Measurements from ENCODE around the gene RNF115.
"Not testable (repeated sequence)": the region's sequence is repeated elsewhere in the genome, so short reads cannot be mapped to it uniquely, and the experiment has no call there.

Gene RNF115

DNA sequence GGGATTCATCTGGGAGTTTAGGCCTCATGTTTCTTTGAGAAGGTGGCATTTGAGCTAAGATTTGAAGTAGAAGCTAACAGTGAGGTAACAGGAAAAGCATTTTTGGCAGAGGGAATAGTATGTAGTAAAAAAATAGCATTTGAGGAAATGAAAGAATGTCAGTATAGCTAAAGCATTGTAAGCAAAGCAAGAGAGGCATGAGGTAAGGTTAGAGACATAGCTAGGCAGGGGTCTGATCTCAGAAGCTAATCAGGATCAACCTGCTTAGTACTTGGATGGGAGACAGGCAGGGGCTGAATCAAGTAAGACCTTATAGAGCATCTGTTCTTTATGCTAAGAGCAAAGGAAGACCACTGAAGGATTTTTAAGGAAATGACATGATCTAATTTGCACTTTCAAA lies 4.1 kb upstream of the RNF115 start:
- no peak for DNase-seq (ENCODE audit: low read depth in 2 of 2)

DNA sequence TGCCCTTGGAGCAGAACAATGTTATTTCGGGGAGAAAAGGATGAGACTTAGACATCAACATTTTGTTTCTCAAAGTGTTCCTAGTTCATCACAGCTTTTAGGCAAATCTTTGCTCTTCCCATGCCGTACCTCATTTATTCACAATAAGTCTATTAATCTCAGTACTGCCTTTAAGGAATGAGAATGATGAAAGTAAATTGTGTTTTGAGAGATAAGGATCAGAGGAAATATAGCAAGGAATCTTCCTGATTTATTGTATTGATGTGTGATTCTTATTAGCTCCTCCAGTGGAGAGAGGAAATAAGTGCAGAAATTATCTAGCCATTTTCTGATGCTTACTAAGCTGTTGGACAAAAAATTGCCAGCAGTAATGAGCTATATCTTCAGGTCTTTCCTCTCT lies 2.1 kb upstream of the RNF115 start:
- DNase-seq (ENCODE audit: low read depth in 2 of 2), result no peak

DNA sequence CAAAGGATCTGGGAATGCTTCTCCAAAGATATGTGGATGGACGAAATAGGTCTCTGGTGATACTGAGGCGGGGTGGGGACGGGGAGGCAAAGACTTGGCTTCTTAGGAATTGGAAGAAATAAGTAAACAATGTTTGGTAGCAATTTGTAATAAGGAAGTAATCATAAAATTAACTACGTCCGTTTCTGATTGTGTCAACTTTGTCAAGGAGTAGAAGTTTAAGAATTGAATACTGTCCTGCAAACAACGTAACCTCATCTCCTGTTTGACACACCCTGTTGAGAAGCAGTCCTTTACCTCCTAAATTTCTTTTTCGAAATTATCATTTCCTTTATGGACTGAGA lies 576 bp upstream of the RNF115 start:
- no peak for DNase-seq (ENCODE audit: low read depth in 2 of 2)

DNA sequence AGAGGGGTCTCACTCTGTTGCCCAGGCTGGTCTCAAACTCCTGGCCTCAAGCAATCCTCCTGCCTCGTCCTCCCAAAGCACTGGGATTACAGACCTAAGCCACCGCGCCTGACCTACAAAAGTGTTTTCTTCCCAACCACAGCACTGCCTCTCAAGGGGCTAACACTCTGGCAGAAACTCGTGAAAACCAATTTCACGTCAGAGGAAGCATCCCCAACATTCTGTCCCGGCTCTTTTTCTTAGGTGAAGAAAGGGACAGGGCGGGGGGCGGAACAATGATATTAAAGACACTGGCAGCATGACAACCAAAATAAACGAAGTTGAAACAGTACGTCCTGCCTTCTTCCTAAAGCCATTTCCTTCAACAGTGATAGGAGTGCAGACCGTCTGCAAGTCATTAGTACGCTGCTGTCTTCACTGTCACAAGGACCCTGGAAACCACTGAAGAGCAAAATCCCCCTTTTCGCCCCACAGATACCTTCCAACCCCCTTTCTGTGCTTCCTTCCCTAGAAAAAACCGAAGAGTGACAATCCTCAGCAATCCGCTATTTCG lies 1.0 kb downstream of the RNF115 start:
- not testable (repeated sequence) for DNase-seq (ENCODE audit: low read depth in 2 of 2)

DNA sequence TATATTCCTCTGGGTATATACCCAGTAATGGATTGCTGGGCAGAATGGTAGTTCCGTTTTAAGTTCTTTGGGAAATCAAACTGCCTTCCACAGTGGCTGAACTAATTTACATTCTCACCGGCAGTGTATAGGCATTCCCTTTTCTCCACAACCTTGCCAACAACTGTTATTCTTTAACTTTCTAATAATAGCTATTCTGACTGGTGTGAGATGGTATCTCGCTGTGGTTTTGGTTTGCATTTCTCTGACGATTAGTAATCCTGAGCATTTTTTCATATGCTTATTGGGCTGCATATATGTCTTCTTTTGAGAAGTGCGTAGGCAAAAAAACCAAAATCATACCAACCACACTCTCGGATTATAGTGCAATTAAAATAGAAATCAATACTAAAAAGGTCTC lies 5.8 kb downstream of the RNF115 start:
- DNase-seq (ENCODE audit: low read depth in 2 of 2), result not testable (repeated sequence)

DNA sequence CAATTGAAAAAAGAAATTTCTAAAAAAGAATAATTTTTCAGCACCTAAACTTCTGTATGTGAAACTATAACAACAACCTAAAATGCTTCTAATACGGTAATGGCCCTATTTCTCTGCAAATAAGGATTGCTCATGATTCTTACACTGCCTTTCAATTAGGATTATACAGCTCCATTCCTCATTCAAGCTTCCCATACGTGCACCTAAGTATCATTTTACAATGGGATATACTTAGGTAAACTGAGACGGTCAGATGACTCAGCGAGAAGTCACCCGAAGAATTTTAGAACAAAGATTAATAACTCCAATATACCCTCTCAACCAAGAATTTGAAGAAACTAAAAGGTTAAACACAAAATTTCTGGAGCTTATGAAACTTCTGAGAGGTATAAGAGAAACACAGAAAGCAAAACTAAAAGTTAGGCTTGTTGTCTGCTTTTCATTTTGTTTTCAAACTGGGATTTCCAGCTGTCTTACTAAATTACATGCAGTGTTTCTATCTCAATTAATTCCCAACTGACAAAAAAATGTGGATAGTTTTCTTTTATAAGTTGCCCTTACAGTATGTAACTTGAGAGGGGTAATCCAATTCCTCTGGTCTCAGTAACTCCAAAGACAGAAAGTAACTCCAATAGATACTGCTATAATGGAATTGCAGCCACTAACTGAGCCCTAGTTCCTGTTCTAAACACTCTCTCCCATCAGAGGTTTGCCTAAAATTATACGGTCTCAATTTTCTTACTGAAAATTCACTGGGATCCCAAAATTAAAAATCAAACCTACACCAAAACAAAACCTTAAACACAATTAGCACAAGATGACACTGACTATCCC lies 10.7 kb downstream of the RNF115 start:
- not testable (repeated sequence) for DNase-seq (ENCODE audit: low read depth in 2 of 2)

DNA sequence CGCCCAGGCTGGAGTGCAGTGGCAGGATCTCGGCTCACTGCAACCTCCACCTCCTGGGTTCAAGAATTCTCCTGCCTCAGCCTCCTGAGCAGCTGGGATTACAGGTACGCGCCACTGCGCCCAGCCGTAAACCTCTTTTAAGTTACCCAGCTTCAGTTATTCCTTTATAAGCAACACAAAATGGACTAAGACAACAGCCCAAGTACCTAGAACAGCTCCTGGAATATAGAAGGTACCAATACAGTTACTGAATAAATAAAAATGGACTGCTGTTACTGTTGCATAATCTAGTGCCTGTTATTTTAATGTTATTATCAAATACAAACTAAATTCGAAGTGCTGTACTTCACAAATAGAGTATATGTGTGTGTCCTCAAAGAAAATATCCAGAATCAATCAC lies 17.1 kb downstream of the RNF115 start:
- DNase-seq (ENCODE audit: low read depth in 2 of 2), result no peak

DNA sequence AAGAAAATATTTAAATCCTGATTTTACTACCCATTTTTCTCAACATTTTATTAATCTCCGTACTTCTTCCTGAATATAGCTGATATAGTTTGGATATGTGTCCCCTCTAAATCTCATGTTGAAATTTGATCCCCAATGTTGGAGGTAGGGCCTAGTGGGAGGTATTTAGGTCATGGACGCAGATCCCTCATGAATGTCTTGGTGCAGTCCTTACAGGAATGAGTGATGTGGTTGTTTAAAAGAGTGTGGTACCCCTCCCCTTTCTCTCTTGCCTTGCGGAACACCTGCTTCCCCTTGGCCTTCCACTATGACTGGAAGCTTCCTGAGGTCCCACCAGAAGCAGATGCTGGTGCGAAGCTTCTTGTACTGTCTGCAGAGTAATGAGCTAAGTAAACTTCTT lies 17.5 kb downstream of the RNF115 start:
- no peak for DNase-seq (ENCODE audit: low read depth in 2 of 2)

DNA sequence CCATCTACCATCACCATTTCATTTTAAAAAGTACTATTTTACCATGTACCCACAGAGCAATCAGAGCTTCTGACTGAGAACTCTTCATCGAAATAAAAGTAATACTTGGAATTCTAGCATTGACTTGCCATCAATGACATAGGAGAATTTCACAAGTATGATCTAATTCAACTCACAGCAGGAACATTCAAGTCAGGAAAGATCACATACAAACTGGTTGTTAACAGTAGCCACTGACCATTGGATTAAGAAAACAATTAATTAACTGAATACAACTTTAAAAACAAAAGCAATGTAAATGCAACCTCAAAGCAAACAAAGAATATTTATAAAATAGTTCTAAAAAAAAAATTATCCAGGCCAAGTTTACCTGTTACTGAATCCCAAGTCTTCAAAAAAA lies 18.8 kb downstream of the RNF115 start:
- no peak for DNase-seq (ENCODE audit: low read depth in 2 of 2)

DNA sequence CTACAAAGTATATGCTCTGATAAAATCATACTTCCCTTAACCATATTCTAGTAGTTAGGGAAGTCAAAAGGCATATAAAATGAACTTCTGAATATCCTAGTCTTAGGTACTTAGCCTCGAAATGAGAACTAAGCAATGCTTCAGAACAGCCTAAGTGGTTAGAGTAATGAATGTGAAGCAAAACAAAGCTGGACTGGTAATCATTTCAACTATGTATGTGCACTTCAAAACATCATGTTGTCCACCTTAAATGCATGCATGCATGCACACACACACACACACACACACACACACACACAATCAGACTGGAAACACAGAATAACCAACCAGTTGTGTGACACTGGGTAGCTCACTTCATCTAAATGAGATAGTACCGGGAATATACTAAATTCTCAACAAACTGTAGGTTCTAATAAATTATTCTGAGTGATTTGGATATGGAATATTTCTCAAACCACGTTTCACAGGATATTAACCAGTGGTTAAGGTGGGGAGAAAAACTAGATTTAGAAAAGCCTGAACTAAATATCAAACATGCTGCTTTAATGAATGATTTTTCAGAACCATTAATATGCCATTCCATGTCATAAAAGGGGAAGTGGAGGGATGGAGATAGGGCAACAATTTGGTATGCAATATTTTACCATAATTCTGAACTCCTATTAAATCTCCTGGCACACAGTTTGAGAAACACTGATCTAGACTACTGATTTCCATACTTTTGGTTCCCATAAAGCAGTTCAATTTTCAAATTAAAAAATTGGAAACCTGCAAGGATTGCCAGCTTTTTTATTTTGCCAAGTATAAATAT lies 19.5 kb downstream of the RNF115 start:
- DNase-seq (ENCODE audit: low read depth in 2 of 2), result no peak

DNA sequence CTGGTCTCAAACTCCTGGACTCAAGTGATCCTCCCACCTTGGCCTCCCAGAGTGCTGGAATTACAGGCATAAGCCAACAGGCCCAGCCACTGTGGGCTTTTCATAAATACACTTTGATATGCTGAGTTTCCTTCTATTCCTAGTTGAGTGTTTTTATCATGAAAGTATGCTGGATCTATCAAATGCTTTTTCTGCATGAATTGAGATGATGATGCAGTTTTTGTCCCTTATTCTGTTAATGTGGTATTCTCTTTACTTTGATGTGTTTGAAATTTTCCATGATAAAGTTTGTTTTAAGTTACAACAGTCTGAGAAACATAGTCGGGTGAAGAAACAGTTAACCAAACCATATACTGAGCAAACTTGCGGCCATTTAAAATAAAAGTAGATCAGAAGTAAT lies 24.1 kb downstream of the RNF115 start:
- no peak for DNase-seq (ENCODE audit: low read depth in 2 of 2)

DNA sequence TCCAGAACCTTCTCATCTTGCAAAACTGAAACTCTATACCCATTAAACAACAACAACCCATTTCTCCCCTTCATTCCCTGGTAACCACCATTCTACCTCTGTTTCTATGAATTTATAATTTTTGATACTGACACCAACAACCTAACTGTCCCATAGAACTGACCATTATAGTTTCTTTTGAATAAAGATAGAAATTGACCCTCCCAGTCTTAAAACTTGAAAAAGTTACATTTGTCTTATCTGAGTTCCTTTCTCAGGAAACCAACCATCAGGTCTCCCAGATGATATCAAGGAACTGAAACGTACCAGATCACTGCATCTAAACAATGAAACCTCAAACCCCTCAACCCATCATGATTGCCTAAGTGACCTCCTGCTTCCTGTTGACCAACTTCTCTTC lies 27.1 kb downstream of the RNF115 start:
- no peak for DNase-seq (ENCODE audit: low read depth in 2 of 2)

DNA sequence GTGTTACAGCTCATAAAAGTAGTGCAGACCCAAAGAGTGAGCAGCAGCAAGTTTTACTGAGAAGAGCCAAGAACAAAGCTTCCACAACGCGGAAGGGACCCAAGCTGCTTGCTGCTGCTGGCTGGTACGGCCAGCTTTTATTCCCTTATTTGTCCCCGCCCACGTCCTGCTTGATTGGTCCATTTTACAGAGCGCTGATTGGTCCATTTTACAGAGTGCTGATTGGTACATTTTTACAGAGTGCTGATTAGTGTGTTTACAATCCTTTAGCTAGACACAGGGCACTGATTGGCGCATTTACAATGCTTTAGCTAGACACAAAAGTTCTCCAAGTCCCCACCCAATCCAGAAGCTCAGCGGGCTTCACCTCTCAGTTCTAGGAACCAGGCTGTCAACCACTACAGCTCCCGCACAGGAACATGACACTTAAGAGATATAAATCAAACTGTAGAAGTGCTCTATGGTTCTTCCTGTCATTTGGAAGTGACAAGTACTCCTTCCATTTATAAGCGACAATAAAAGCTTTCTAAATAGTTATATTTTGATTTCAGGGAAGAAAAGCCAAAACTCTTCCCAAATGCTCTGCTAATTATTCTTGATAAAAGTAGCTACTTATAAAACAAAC lies 28.5 kb downstream of the RNF115 start:
- no peak for DNase-seq (ENCODE audit: low read depth in 2 of 2)

DNA sequence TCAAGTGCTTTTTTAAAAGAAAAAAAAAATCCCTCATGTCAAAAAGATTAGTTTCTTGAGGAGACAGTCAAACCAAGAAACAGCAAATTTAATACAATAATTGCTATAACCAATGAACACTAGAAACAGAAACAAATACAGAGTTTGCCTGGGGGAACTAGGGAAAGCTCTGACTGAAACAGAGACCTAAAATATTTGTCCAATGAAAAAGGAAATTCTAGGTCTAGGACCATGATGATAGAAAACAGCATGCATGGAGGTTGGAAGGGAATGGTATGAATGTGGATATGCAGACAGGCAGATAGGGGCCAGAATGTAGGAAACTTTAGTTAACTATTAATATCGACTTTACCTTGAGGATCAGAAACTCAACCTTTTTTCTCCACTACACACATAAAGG lies 31.4 kb downstream of the RNF115 start:
- DNase-seq (ENCODE audit: low read depth in 2 of 2), result no peak

DNA sequence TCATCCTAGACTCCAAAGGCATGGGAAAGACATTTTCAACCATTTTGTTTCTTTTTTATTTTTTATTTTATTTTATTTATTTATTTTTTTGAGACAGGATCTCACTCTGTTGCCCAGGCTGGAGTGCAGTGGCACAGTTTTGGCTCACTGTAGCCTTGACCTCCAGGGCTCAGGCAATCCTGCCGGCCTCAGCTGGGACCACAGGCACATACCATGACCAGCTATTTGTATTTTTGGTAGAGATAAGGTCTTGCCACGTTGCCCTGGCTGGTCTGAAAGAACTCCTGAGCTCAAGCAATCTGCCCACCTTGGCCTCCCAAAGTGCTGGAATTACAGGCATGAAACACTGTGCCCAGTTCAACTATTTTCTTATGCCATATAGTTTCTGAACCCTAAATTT lies 32.0 kb downstream of the RNF115 start:
- not testable (repeated sequence) for DNase-seq (ENCODE audit: low read depth in 2 of 2)

DNA sequence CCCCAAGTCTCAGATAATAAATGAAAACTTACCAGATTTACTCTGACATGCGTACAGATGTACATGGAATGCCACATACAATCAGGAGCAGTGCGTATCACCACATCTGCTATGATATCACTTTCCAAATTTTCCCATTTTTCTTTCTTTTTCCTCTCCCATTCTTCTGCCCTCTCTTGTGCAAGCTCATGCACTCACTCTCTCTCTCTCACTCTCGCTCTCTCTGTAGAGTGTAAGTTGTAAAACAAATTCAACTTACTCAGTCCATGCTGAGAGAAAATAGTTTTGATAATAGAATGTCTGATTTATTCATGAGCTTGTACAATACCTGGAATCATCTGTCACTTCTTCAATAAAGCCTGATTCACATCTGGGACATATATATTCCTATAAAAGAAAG lies 35.3 kb downstream of the RNF115 start:
- DNase-seq (ENCODE audit: low read depth in 2 of 2), result no peak

DNA sequence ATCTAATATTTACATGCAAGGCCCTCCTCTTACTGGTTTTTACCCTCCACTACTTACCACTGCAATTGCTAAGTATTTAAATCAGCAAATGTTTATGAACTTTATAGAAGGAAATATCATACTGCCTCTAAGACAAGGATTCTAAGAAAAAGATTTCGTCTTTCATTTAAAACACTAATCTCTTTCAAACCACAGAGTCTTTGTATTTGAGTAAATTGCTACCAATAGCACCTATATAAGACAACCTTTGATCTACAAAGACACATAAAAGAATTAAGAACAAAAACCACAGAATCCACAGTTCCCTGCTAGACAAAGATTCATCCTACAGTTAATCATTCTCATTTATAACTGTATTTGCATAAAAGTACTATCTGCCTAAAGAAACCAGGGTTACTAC lies 37.6 kb downstream of the RNF115 start:
- DNase-seq (ENCODE audit: low read depth in 2 of 2), result no peak

DNA sequence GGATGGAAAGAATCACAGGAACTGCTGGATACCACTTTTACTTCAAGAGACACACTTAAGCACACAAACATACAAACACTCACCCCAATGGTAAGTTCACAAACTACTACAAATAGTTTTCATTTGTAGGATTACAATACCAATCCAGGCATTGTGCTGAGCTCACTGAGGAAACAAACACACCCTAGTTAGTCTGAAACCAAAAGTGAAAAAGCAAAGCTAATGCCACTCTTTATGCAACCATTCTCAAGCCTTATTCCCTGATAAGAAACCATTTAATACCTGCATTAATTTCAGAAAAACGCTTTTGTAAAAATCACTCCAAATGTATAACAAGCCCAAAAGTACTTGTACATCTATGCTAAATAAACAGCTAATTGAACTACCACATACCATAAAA lies 38.3 kb downstream of the RNF115 start:
- DNase-seq (ENCODE audit: low read depth in 2 of 2), result no peak

DNA sequence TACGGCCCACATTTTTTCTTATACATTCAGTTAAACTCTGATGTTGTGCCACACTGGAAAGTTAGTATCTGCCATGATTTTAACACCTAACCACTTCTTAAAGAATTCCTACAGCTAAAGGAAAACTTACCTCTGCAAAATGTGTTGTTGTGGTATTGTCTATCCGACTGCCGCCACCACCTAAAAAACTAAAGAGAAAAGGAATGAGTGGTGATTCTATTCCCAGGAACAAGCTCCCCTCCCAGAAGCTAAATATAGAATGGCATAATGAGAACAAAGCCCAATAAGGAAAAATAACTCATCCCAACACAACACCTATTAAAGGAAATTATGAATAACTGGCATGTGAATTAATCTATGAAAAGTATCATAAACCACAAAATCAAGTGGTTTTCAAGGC lies 39.5 kb downstream of the RNF115 start:
- no peak for DNase-seq (ENCODE audit: low read depth in 2 of 2)

DNA sequence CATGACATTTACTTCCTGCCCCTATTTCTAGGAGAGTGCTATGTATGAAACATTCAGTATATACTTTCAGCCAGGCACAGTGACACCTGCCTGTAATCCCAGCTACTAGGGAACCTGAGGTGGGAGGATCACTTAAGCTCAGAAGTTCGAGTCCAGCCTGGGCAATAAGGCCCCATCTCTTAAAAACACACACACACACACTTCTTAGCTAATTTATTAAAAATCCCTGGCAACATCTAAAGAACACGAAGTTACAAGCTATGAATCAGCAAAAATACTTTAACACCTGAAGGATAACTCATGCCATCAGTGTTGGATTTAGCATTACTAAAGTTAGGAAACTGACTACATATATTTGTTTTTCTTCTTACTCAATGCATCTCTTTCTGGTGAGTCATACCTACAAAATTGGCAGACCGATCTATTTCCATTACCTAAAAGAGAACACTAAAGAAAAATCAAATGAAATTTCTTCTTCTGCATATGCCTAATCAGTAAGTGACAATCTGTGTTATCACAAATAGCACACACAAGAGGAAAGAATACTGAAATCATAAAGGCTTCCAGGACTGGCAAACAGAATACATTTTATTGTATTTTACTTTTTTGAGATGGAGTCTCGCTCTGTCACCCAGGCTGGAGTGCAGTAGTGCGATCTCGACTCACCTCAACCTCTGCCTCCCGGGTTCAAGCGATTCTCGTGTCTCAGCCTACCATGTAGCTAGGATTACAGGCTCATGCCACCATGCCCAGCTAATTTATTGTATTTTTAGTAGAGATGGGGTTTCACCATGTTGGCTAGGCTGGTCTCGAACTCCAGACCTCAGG lies 41.4 kb downstream of the RNF115 start:
- DNase-seq (ENCODE audit: low read depth in 2 of 2), result no peak

DNA sequence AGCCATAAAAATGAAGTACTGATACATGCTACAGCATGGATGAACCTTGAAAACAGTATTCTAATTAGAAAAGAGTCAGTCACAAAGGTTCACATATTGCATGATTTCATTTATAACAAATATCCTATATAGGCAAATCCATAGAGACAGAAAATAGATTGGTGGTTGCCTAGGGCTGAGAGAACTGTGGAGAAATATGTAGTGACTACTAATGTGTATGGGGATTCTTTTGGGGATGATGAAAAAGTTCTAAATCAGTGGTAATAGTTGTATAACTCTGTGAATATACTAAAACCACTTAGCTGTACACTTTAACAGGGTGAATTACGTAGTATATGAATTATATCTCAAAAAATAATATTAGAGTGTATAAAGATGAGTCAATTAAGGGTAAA lies 45.8 kb downstream of the RNF115 start:
- DNase-seq (ENCODE audit: low read depth in 2 of 2), result no peak
